HS-5 (cell line): ENCODE measurements around the gene TAT.
A peak's percentile ranks its signal among the peaks of the same experiment; 100 is the strongest.
"Not testable (repeated sequence)": the region's sequence is repeated elsewhere in the genome, so short reads cannot be mapped to it uniquely, and the experiment has no call there.

Experiments
- DNase-seq: peaks from one replicate; pipeline ENCODE4 v3.0.0-alpha.2; 2012; ENCODE audit warnings: low read depth

The TAT gene

DNA sequence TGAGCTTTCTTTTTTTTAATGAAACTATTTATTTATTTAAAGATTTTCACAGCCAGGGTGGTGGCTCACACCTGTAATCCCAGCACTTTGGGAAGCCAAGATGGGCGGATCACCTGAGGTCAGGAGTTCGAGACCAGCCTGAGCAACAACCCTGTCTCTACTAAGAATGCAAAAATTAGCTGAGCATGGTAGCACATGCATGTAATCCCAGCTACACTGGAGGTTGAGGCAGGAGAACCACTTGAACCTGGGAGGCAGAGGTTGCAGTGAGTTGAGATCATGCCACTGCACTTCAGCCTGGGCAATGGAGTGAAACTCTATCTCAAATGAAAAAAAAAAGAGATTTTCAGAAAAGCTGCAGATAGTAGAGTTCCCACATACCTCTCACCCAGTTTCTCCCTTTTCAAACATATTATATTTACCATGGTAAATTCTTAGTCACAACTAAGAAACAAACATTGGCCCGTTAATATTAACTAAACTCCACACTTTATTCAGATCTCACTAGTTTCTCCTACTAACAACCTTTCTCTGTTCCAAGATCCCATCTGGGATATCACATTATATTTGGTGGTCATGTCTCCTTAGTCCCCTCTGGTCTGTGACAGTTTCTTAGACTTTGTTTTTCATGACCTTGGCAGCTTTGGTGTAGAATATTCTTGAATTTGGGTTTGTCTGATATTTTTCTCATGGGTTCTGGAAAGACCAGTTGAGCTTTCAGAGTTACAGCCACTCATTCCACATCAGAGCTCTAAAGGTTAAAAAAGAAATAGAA is 7.8 kb upstream of the TAT start:
- DNase-seq, result no peak

DNA sequence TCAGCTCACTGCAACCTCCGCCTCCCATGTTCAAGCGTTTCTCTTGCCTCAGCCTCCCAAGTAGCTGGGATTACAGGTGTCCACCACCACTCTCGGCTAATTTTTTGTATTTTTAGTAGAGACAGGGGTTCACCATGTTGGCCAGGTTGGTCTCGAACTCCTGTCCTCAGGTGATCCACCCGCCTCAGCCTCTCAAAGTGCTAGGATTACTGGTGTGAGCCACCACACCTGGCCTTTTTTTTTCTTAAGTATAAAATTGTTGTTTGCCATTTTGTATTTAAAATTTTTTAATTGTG is 5.6 kb upstream of the TAT start:
- DNase-seq, result not testable (repeated sequence)

DNA sequence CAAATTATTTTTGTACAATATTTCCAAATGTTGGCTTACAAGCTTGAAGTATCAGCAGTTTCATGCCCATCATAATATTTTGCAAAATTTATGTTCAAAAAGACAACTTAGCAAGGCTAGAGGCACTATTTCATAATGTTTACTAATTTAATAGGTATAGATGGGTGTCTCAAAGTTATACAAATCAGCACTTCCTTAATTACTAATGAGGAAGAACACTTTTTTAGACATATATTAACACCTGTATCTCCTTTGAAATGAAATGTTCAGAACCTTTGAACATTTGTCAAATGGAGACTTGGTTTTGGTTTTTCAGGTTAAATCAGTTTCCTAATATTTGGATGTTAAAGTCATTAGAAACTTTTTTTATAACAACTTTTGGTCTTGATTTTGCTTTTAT is 2.2 kb downstream of the TAT start:
- DNase-seq, result no peak

DNA sequence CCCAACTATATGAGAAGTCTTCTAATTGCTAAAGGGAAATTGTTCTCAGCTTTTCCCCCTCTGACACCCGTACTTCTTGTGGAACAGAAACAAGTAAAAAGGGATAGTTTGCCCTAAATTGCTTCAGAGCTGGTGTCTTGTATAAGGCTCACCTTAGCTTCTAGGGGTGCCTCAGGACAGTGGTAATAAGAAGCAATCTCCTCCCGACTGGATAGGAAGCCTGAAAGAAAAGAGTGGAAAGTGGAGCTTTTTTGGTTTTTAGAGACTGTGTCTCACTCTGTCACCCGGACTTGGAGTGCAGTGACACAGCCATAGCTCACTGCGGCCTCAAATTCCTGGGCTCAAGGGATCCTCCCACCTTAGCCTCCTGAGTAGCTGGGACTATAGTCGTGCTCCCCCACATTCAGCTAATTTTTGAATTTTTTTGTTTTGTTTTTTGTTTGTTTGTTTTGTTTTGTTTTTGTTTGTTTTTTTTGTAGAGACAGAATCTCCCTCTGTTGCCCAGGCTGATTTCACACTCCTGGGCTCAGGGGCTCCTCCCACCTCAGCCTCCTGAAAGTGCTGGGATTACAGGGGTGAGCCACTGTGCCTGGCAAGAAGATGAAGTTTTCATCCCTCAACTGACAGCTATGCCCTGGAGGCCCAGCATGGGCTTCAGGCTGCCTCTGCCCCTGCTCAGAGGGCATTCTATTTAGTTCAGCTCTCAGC is 3.4 kb downstream of the TAT start:
- DNase-seq, result no peak

DNA sequence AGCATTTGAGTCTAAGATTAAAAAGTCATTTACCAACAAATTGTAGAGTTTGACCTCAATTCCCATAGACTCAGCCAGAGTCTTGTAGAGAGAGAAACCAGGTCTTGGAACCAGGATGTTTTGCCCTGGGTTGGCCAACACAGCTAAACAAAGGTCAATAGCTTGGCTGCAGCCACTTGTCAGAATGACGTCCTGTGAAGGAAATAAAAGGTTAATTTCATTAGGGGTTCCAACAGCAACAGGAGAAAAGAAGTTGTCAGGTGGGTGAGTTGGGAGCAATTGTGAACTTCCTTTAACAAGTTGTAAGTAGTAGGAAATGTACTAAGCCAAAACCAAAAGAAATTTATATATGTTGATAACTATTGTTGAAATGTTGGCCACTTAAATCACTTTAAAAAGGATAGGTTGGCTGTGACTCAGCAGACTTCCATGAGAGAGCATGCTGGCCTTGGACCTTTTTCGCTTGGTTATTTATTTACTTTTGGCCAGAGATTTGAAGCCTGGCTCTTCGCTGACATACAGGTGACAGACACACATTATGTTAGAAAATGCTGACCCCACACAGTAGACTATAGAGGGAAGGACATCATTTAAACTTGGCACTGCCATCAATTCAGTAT is 4.3 kb downstream of the TAT start:
- no peak for DNase-seq

DNA sequence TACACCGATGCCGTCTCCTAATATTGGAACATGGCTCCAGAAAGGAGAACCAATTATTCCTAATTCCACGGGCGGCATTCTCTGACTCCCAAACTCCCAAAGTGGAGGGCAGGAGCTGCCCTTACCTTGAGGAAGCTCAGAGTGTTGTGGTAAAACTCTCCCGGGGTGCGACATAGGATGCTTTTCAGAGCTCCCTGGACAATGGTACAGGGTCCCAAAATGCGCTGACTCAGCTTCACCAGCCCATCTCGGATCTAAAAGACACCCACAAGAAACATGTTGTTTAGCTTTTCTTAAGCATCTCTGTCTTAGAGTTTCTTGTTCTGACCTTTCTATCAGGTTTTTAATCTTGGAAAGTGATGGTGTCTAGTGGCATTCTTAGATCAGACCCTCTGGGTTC is 6.7 kb downstream of the TAT start:
- no peak for DNase-seq

DNA sequence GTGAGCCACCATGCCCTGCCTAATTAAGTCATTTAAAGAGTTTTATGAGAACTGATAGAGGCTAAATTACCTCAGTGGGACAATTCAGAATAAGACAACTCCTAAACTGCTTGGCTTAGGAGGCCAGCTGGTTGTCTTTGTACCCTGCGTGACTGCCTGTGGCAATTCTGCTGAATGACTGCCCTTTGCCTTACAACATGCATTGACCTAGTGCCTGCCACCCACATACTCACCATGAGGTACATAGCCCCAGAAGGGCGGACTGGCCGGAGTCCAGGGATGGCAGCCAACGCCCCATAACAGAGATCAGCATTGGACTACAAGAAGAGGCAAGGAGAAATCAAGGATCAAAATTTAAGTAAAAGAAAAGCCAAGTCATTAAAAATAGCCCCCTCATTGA is 7.3 kb downstream of the TAT start:
- no peak for DNase-seq

DNA sequence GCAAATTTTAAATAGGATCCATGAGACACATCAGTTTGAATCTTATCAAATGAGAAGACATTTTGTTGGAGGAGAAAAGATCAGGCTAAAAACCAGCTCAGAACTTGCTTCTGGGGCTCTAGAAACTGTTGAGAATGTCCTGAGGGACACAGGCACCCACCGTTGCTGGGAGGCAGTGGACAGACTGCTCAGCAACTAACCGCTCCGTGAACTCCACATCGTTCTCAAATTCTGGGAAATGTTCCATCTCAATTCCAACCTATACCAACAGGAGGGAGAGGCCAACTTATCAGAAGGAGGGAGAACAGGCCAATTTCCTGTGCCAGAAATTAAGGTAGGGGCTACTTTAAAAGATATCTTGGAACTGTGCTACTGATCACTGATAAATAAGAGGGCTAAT is 8.3 kb downstream of the TAT start:
- no peak for DNase-seq

DNA sequence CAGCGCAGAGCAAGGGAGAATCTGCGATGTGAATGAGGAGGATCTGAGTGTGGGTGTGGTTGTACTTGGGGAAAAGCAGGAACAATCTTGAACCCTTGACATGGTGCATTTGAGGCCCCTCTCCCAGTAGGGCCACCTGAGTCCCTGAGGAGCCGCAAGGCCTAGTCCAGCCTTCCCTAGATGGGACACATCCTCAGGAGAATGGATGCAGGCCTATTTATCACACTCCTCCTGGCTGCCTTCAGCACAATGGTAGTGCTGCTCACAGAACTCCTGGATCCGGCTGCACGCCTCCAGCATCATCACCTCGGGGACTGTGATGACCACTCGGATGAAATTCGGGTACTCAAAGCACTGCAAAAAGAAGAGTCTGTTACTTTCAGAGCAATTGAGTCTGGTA is 9.0 kb downstream of the TAT start:
- no peak for DNase-seq

DNA sequence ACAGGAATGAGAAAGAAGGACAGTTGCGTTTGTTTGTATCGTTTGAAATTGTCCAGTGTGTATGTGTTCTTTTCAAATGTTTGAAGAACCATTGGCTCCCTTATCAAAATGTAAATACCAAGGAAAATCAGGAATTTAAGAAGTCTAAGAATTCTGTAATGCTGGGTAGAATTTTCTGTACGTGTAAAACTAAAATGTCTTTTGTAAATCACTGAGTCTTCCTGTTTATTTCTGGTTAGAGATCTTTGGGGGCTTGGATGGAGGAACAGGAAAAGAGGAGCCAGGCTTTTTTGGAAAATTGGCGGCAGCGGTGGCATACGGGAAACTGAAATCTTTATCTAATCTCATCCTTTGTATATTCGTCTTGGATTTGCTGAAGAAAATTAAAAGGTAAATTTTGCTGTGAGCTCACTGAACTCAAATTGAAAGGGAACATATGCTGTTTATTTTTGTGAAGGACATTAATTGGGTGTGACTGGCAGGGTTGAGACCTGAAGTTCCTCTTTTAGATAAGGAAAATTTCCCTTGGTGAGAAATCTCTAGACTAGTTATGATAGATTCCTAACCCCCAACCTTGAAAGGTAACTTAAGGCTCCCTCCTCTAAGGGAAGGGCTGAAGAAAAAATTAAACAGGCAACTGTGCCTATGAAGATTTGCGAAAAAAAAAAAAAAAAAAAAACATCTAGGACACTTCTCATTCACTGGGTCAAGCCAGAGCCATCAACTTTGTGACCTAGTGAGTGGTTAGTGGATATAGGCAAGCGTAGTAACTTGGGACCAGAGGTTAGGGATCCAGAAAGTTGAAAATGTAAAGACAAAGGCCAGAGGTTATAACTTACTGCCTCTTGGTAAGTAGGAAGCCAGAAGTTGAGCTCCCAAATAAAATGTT is 10.8 kb downstream of the TAT start:
- DNase-seq, result peak; percentile 4

DNA sequence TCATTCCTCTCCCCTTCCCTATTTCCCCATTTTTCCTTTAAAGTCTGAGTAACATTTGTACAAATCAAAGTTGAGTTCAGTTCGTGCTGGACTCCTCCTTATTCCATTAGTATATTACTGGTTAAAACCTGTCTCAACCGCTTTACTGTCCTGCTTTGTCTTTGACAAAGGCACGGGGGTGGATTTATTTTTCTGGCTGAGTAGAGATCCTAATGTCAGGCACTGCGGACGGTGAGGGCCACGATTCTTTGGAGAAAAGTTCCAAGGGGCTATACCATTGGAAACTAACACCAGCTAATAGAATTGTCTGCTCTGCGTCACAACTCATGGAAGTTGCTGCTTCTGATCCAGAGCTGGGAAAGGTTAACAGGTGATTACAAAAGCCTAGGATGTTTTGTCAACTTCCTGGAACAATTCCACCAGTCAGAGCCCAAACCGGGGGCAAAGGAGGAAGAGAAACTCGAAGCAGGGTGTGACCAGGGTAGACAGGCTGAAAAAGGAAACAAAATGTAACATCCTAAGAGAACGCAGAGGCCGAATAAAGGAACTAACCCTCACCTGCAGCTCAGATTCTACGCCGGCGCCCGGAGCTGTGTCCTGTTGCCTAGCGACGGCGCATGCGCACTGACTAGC is 12.4 kb downstream of the TAT start:
- DNase-seq, result no peak

DNA sequence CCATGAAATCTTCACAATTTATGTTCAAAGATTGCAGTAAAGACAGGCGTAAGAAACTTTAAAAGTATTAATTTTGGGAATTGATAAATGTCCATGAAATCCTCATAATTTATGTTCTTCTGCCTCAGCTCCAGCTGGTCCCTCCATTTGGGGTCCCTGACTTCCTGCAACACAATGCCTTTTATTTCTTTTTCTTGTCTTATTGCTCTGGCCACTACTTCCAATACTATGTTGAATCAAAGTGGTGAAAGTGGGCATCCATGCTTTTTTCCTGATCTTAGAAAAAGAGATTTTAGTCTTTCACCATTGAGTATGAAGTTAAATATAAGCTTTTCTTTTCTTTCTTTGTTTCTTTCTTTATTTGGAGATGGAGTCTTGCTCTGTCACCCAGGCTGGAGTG is 14.3 kb downstream of the TAT start:
- DNase-seq, result no peak

DNA sequence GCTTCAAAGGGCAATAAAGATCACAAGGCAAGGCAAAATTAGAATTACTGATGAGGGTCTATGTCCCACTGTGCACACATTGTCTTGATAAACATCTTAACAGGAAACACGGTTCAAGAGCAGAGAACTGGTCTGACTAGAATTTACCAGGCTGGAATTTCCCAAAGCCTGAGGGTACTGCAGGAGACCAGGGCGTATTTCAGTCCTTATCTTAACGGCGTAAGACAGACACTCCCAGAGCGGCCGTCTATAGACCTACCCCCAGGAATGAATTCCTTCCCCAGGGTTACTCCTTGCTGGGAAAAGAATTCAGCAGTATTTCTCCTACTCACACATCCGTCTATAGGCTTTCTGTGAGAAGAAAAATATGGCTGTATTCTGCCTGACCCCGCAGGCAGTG is 15.0 kb downstream of the TAT start:
- not testable (repeated sequence) for DNase-seq

DNA sequence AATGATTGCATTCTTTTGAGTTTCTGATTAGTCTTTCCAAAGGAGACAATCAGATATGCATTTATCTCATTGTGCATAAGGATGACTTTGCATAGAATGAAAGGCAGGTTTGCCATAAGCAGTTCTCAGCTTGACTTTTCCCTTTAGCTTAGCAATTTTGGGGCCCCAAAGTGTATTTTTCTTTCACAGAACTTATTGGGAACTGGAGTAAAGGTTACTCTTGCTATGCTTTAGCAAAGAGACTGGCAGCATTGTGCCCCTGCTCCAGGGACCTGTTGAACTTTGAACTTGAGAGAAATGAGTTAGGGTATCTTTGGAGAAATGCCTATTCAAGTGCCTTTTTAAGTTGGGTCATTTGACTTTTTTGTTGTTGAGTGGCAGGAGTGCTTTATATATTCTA is 17.0 kb downstream of the TAT start:
- DNase-seq, result no peak

DNA sequence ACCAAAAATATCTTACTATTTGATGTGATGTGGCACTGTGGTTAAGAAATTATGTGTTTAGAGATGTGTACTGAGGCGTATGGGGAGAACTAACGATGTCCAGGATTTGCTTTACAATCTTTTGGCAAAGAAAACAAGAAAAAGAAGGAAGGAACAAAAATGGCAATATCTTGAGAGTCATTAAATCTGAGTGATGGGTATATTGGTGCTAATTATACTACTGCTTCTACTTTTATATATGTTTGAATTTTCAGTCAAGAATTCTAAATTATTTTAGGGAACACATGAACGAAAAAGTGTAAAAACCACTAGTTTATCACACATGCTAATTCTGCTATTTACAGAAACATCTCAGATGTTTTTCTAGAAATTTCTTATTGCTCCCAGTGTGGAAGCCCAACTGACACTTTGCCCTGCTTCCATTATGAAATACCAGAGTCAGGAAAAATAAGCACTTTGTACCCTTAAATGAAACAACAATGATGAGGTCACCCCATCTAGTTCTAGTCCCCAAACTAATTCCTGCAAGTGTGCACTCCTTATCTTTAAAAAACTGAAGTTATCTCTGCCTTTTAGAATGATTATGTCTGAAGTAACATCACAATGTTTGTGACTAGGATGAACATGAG is 18.8 kb downstream of the TAT start:
- no peak for DNase-seq

DNA sequence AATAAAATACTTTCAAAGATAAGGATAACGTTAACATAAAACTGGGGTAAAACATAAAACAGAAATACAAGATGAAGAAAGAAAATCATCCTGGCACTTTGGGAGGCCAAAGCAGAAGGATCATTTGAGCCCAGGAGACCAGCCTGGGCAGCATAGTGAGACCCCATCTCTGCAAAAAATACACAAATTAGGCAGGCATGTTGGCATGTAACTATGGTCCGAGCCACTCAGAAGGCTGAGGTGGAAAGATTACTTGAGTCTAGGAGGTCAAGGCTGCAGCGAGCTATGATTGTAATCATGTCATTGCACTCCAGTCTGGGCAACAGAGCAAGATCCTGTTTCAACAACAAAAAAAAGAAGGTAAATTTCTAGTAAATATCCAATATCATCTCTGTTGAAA is 19.6 kb downstream of the TAT start:
- DNase-seq, result no peak

DNA sequence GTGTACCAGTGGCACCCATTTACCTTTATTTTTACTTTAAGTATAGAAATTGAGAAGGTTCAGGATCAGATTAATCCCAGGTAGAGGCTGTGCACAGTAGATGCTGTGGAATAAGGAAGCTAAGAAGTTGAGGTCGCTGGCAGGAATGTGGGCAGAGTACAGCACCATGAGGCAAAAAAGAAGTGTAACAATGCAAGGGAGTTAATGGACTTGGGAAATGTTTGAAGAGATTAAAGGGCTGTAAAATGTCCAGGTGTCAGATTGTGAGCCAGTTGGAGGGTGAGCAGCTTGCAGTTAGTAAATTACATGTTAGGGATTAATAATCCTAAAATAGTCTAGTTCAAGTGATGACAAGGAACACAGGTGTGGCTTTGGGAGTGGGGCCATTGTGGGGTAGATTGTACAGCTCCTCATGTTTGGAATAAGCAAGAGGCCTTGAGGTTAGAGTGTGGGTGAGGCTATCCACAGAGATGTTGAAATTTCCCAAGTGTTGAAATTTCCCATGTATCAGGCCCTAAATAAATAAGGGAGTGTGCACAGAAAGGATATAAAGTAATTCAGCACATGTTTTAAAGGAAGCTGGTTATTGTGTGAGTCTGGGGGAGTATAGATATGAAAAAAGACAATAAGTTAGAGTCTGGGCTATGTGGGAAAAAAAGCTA is 21.5 kb downstream of the TAT start:
- DNase-seq, result no peak

DNA sequence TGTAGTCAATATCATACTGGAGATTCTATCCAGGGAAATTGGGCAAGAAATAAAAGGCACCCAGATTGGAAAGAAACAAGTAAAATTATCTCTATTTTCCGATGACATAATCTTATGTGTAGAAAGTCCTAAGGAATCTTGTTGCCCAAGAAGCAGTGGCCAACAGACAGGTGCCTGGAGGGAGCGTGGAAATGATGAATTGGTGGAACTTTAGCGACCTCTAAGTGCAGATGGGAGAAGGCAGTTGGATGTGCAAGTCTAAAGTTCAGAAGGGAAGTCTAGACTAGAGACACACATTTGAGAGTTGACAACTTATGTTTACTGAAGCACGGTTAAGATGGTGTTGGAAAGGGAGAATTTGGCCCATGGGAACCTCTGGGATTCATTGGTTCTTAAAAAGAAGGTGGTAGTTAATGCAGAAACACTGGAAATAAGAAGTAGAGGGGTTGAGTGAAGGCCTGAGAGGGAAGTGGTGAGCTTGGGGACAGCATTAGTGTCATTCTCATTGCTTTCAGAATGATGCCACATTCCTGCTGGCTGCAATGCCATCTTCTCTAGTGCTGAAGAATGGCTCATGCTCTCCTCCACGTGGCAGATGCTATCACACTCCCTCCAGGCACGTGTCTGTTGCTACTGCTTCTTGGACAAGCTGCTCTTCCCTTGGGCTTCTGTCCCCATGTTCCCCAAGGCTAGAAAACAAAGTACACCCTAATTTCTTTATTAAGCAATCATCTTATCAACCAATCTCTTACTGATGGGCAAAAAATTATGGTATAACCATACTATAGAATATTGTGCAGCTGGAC is 24.0 kb downstream of the TAT start:
- no peak for DNase-seq

DNA sequence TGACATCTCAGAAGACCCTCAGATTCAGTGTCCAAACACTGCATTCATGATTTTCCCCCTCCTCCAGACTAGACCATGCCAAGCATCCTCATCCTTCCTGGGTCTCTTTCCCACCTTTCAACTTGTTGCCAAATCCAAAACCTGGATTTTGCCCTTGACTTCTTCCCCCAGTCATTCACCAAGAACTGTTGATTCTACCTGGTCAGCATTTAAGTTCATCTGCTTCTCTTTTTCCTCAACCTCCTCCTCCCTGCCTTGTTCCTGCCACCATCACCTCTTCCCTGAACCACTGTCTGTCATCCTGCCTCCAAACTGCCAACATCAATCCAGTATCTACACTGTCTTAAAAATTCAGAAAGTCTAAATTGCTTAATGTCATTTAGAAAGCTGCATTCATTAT is 29.7 kb downstream of the TAT start:
- no peak for DNase-seq

DNA sequence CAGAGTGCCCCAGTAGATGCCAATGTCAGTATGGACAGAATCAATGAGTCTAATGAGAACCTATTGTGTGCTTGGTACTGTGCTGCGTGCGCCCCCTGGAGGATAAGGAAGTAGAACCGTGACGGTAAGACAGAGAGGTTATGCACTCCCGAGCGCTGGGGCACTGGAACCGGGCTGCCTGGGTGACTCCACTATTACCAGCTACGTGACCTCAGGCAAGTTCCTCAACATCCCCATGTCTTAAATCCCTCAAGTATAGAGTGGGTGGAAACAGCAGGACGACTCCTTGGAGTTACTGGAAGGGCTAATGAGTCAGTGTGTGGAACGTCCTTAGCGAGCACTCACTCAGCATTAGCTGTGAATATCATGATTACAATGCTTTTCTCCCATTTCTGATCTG is 34.5 kb downstream of the TAT start:
- DNase-seq, result no peak
